ENCODE data around the gene TAF3.

TAF3 gene

GRCh38 chr10:7944537-7944936, 126.2 kb downstream of the TAF3 start:
- H3K4me3 ChIP-seq (ENCODE audit: insufficient read length, low read depth), result no peak overlapping the region
- peaks cover 4% of the 10 kb centered on the region for H3K4me1 ChIP-seq (ENCODE audit: insufficient read depth, insufficient read length)
- H3K9ac ChIP-seq (ENCODE audit: insufficient read length, low read depth), result no peak overlapping the region
- no peaks in the 10 kb centered on the region for H3K9me3 ChIP-seq (ENCODE audit: insufficient read depth, low read length)
- TF ChIP-seq SUZ12 (IDR thresholded peaks at IDR 0.05; ENCODE audit: extremely low read depth, insufficient read depth, insufficient read length) (no peak), ZNF274 (IDR thresholded peaks at IDR 0.05; ENCODE audit: low read depth, low read length) (no peak), YY1 (IDR thresholded peaks at IDR 0.05; ENCODE audit: insufficient read depth, insufficient read length) (no peak)
- no peaks in the 10 kb centered on the region for H3K27me3 ChIP-seq (ENCODE audit: insufficient read depth, insufficient read length)
- DNase-seq (ENCODE audit: low read depth, low spot score), result no peak
- no peaks in the 10 kb centered on the region for H3K36me3 ChIP-seq (ENCODE audit: insufficient read depth, insufficient read length, low read length)

GRCh38 chr10:7945034-7945433, 126.7 kb downstream of the TAF3 start:
- H3K4me3 ChIP-seq (ENCODE audit: insufficient read length, low read depth), result no peak overlapping the region
- H3K4me1 ChIP-seq (ENCODE audit: insufficient read depth, insufficient read length), result peaks cover 4% of the 10 kb centered on the region
- no peaks in the 10 kb centered on the region for H3K36me3 ChIP-seq (ENCODE audit: insufficient read depth, insufficient read length, low read length)
- no peaks in the 10 kb centered on the region for H3K9me3 ChIP-seq (ENCODE audit: insufficient read depth, low read length)
- H3K27me3 ChIP-seq (ENCODE audit: insufficient read depth, insufficient read length), result no peaks in the 10 kb centered on the region
- no peak overlapping the region for H3K9ac ChIP-seq (ENCODE audit: insufficient read length, low read depth)
- no peak for DNase-seq (ENCODE audit: low read depth, low spot score)
- no peak for TF ChIP-seq ZNF274 (IDR thresholded peaks at IDR 0.05; ENCODE audit: low read depth, low read length)
- no peak for TF ChIP-seq SUZ12 (IDR thresholded peaks at IDR 0.05; ENCODE audit: extremely low read depth, insufficient read depth, insufficient read length)
- TF ChIP-seq YY1 (IDR thresholded peaks at IDR 0.05; ENCODE audit: insufficient read depth, insufficient read length), result no peak

- no peak overlapping the region for H3K9ac ChIP-seq (ENCODE audit: insufficient read length, low read depth)
- TF ChIP-seq ZNF274 (IDR thresholded peaks at IDR 0.05; ENCODE audit: low read depth, low read length) (no peak), SUZ12 (IDR thresholded peaks at IDR 0.05; ENCODE audit: extremely low read depth, insufficient read depth, insufficient read length) (no peak)
Measured at GRCh38 chr10:7945469-7946187, 127.3 kb downstream of the TAF3 start.

GRCh38 chr10:7948371-7949000, 130.2 kb downstream of the TAF3 start:
- DNase-seq (ENCODE audit: low read depth, low spot score), result no peak
- Histone ChIP-seq H3K9me3 (ENCODE audit: insufficient read depth, low read length) (no peaks in the 10 kb centered on the region), H3K4me3 (ENCODE audit: insufficient read length, low read depth) (no peak overlapping the region), H3K27me3 (ENCODE audit: insufficient read depth, insufficient read length) (no peaks in the 10 kb centered on the region), H3K4me1 (ENCODE audit: insufficient read depth, insufficient read length) (peaks cover 3% of the 10 kb centered on the region), H3K36me3 (ENCODE audit: insufficient read depth, insufficient read length, low read length) (no peaks in the 10 kb centered on the region), H3K9ac (ENCODE audit: insufficient read length, low read depth) (no peak overlapping the region)
- TF ChIP-seq ZNF274 (IDR thresholded peaks at IDR 0.05; ENCODE audit: low read depth, low read length), result no peak
- TF ChIP-seq YY1 (IDR thresholded peaks at IDR 0.05; ENCODE audit: insufficient read depth, insufficient read length), result no peak
- TF ChIP-seq SUZ12 (IDR thresholded peaks at IDR 0.05; ENCODE audit: extremely low read depth, insufficient read depth, insufficient read length), result no peak

More at GRCh38 chr10:7945469-7946187, 127.3 kb downstream of the TAF3 start:
- H3K36me3 ChIP-seq (ENCODE audit: insufficient read depth, insufficient read length, low read length), result no peaks in the 10 kb centered on the region
- DNase-seq (ENCODE audit: low read depth, low spot score), result no peak
- peaks cover 4% of the 10 kb centered on the region for H3K4me1 ChIP-seq (ENCODE audit: insufficient read depth, insufficient read length)
- no peaks in the 10 kb centered on the region for H3K9me3 ChIP-seq (ENCODE audit: insufficient read depth, low read length)
- no peaks in the 10 kb centered on the region for H3K27me3 ChIP-seq (ENCODE audit: insufficient read depth, insufficient read length)
- no peak overlapping the region for H3K4me3 ChIP-seq (ENCODE audit: insufficient read length, low read depth)

- no peak for TF ChIP-seq YY1 (IDR thresholded peaks at IDR 0.05; ENCODE audit: insufficient read depth, insufficient read length)
- no peak for TF ChIP-seq ZNF274 (IDR thresholded peaks at IDR 0.05; ENCODE audit: low read depth, low read length)
- TF ChIP-seq SUZ12 (IDR thresholded peaks at IDR 0.05; ENCODE audit: extremely low read depth, insufficient read depth, insufficient read length), result no peak
- Histone ChIP-seq H3K36me3 (ENCODE audit: insufficient read depth, insufficient read length, low read length) (no peaks in the 10 kb centered on the region), H3K4me1 (ENCODE audit: insufficient read depth, insufficient read length) (no peaks in the 10 kb centered on the region), H3K9me3 (ENCODE audit: insufficient read depth, low read length) (no peaks in the 10 kb centered on the region), H3K27me3 (ENCODE audit: insufficient read depth, insufficient read length) (no peaks in the 10 kb centered on the region), H3K4me3 (ENCODE audit: insufficient read length, low read depth) (no peak overlapping the region), H3K9ac (ENCODE audit: insufficient read length, low read depth) (no peak overlapping the region)
- DNase-seq (ENCODE audit: low read depth, low spot score), result no peak
Measured at GRCh38 chr10:7950981-7951847, 132.9 kb downstream of the TAF3 start.

GRCh38 chr10:7952266-7952665, 134.0 kb downstream of the TAF3 start:
- Histone ChIP-seq H3K27me3 (ENCODE audit: insufficient read depth, insufficient read length) (no peaks in the 10 kb centered on the region), H3K36me3 (ENCODE audit: insufficient read depth, insufficient read length, low read length) (no peaks in the 10 kb centered on the region), H3K9ac (ENCODE audit: insufficient read length, low read depth) (no peak overlapping the region), H3K4me3 (ENCODE audit: insufficient read length, low read depth) (no peak overlapping the region), H3K9me3 (ENCODE audit: insufficient read depth, low read length) (no peaks in the 10 kb centered on the region), H3K4me1 (ENCODE audit: insufficient read depth, insufficient read length) (no peaks in the 10 kb centered on the region)
- TF ChIP-seq ZNF274 (IDR thresholded peaks at IDR 0.05; ENCODE audit: low read depth, low read length) (no peak), SUZ12 (IDR thresholded peaks at IDR 0.05; ENCODE audit: extremely low read depth, insufficient read depth, insufficient read length) (no peak), YY1 (IDR thresholded peaks at IDR 0.05; ENCODE audit: insufficient read depth, insufficient read length) (no peak)
- no peak for DNase-seq (ENCODE audit: low read depth, low spot score)

- H3K4me3 ChIP-seq (ENCODE audit: insufficient read length, low read depth), result no peak overlapping the region
- no peak for TF ChIP-seq YY1 (IDR thresholded peaks at IDR 0.05; ENCODE audit: insufficient read depth, insufficient read length)
- no peak for TF ChIP-seq ZNF274 (IDR thresholded peaks at IDR 0.05; ENCODE audit: low read depth, low read length)
- no peak for TF ChIP-seq SUZ12 (IDR thresholded peaks at IDR 0.05; ENCODE audit: extremely low read depth, insufficient read depth, insufficient read length)
- H3K27me3 ChIP-seq (ENCODE audit: insufficient read depth, insufficient read length), result no peaks in the 10 kb centered on the region
- H3K9ac ChIP-seq (ENCODE audit: insufficient read length, low read depth), result no peak overlapping the region
- no peaks in the 10 kb centered on the region for H3K36me3 ChIP-seq (ENCODE audit: insufficient read depth, insufficient read length, low read length)
- H3K9me3 ChIP-seq (ENCODE audit: insufficient read depth, low read length), result no peaks in the 10 kb centered on the region
- no peak for DNase-seq (ENCODE audit: low read depth, low spot score)
- no peaks in the 10 kb centered on the region for H3K4me1 ChIP-seq (ENCODE audit: insufficient read depth, insufficient read length)
Measured at GRCh38 chr10:7953447-7953846, 135.1 kb downstream of the TAF3 start.

Measured in NT2/D1 (cell line).